ENCODE results near the gene VAMP8. TPM values are rescaled to one million over a fixed set of nuclear protein-coding genes. Genes with fewer than 3 reads are reported as not detected.

The VAMP8 gene
- total and polyA plus RNA-seq, 10 of the 15 experiments (the other 5 are each of a cell fraction or from before 2014, with no cell fraction given), result 93.6 to 744 (median 217) TPM

DNA sequence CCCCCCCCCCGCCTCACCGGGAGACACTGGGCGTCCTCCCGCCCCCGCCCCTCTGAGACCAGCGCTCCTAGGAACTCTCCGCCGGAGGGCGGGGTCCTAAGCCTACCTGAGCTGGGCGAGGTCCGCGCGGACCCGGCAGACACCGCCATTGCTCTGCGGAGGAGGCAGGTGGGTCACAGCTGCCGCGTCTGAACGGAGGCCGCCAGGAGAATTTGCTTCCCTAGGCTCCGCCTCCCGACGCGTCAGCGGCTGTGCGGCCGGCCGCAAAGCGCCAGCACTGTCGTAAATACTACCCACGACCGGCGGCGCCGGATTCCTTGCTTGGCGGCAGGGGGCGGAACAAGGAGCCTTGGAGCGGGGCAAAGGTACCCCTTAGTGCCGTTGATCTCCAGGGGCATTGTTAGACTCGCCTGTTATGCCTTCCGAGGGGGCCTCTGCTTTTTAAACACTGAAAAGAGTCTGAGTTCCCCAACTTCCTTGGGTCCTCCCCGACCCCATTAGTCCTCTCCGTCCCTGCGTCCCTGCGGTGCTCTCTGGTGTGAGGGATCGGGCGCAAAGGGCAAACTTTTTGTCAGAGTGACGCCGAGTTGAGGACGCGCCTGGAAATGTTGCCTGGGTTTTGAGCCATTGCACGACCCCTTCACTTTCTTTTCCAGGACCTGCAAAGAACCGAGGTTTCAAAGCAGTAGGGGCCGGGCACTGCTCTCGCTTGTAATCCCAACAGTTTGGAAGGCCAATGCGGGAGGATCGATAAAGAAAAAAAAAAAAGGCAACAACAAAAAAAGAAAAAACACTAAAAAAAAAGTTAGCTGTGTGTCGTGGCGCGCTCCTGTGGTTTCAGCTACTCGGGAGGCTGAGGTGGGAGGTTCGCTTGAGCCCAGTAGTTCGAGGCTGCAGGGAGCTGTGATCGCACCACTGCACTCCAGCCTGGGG lies 15.8 kb upstream of the VAMP8 start, which contains the start of gene GGCX (continued):
- TF ChIP-seq RELB (IDR thresholded peaks at IDR 0.05; ENCODE audit: low read depth) (peak; percentile 33; the same call in 1 of the 2 replicates), SMC3 (IDR thresholded peaks at IDR 0.05; ENCODE audit: borderline replicate concordance, low read length) (no peak), SPI1 (IDR thresholded peaks at IDR 0.05; ENCODE audit: borderline replicate concordance, insufficient read depth, low read depth, low read length) (peak; percentile 31; the same call in 1 of the 2 replicates), NRF1 (conservative IDR thresholded peaks at IDR 0.05; ENCODE audit: low read depth, low read length) (no peak), PAX5 (IDR thresholded peaks at IDR 0.05; ENCODE audit: borderline replicate concordance, low read depth, low read length) (peak; percentile 60; the same call in 1 of the 2 replicates), SMARCA5 (IDR thresholded peaks at IDR 0.05) (no peak), IRF4 (IDR thresholded peaks at IDR 0.05; ENCODE audit: low read depth, low read length) (no peak), MXI1 (IDR thresholded peaks at IDR 0.05; ENCODE audit: low read depth, low read length) (peak; percentile 65; the same call in 1 of the 2 replicates), TCF12 (IDR thresholded peaks at IDR 0.05; ENCODE audit: low read depth, low read length) (peak; percentile 92), NFIC (IDR thresholded peaks at IDR 0.05; ENCODE audit: low read depth, low read length) (no peak), ZZZ3 (IDR thresholded peaks at IDR 0.05; ENCODE audit: control insufficient read depth, insufficient read length, low read depth) (no peak), MYB (IDR thresholded peaks at IDR 0.05; ENCODE audit: borderline replicate concordance, low read depth, low read length) (no peak), WRNIP1 (IDR thresholded peaks at IDR 0.05; ENCODE audit: borderline replicate concordance, low read depth, low read length) (no peak), CBX3 (IDR thresholded peaks at IDR 0.05; ENCODE audit: borderline replicate concordance, low read depth) (no peak), HDAC2 (IDR thresholded peaks at IDR 0.05) (no peak), BRCA1 (IDR thresholded peaks at IDR 0.05; ENCODE audit: low read depth, low read length) (no peak), MTA2 (IDR thresholded peaks at IDR 0.05; ENCODE audit: low read depth) (0 out of 2 replicates have a peak, but pooled peaks have one; percentile 32)
- TF ChIP-seq, protein P1, sequence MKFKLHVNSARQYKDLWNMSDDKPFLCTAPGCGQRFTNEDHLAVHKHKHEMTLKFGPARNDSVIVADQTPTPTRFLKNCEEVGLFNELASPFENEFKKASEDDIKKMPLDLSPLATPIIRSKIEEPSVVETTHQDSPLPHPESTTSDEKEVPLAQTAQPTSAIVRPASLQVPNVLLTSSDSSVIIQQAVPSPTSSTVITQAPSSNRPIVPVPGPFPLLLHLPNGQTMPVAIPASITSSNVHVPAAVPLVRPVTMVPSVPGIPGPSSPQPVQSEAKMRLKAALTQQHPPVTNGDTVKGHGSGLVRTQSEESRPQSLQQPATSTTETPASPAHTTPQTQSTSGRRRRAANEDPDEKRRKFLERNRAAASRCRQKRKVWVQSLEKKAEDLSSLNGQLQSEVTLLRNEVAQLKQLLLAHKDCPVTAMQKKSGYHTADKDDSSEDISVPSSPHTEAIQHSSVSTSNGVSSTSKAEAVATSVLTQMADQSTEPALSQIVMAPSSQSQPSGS (IDR thresholded peaks at IDR 0.05; ENCODE audit: low read length), result no peak
- TF ChIP-seq, protein P2, sequence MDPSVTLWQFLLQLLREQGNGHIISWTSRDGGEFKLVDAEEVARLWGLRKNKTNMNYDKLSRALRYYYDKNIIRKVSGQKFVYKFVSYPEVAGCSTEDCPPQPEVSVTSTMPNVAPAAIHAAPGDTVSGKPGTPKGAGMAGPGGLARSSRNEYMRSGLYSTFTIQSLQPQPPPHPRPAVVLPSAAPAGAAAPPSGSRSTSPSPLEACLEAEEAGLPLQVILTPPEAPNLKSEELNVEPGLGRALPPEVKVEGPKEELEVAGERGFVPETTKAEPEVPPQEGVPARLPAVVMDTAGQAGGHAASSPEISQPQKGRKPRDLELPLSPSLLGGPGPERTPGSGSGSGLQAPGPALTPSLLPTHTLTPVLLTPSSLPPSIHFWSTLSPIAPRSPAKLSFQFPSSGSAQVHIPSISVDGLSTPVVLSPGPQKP (IDR thresholded peaks at IDR 0.05; ENCODE audit: low read depth, low read length), result 0 out of 2 replicates have a peak, but pooled peaks have one; percentile 26
- TF ChIP-seq, protein P3, sequence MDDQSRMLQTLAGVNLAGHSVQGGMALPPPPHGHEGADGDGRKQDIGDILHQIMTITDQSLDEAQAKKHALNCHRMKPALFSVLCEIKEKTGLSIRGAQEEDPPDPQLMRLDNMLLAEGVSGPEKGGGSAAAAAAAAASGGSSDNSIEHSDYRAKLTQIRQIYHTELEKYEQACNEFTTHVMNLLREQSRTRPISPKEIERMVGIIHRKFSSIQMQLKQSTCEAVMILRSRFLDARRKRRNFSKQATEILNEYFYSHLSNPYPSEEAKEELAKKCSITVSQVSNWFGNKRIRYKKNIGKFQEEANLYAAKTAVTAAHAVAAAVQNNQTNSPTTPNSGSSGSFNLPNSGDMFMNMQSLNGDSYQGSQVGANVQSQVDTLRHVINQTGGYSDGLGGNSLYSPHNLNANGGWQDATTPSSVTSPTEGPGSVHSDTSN (IDR thresholded peaks at IDR 0.05; ENCODE audit: insufficient replicate concordance, low read depth, low read length), result no peak
- TF ChIP-seq, protein P4, sequence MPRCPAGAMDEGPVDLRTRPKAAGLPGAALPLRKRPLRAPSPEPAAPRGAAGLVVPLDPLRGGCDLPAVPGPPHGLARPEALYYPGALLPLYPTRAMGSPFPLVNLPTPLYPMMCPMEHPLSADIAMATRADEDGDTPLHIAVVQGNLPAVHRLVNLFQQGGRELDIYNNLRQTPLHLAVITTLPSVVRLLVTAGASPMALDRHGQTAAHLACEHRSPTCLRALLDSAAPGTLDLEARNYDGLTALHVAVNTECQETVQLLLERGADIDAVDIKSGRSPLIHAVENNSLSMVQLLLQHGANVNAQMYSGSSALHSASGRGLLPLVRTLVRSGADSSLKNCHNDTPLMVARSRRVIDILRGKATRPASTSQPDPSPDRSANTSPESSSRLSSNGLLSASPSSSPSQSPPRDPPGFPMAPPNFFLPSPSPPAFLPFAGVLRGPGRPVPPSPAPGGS (IDR thresholded peaks at IDR 0.05; ENCODE audit: borderline replicate concordance, insufficient read depth, low read depth, low read length, poor library complexity, severe bottlenecking), result no peak

Data from GM12878 (cell line).